Measurements from ENCODE around the gene EXOC3.

Gene EXOC3

DNA sequence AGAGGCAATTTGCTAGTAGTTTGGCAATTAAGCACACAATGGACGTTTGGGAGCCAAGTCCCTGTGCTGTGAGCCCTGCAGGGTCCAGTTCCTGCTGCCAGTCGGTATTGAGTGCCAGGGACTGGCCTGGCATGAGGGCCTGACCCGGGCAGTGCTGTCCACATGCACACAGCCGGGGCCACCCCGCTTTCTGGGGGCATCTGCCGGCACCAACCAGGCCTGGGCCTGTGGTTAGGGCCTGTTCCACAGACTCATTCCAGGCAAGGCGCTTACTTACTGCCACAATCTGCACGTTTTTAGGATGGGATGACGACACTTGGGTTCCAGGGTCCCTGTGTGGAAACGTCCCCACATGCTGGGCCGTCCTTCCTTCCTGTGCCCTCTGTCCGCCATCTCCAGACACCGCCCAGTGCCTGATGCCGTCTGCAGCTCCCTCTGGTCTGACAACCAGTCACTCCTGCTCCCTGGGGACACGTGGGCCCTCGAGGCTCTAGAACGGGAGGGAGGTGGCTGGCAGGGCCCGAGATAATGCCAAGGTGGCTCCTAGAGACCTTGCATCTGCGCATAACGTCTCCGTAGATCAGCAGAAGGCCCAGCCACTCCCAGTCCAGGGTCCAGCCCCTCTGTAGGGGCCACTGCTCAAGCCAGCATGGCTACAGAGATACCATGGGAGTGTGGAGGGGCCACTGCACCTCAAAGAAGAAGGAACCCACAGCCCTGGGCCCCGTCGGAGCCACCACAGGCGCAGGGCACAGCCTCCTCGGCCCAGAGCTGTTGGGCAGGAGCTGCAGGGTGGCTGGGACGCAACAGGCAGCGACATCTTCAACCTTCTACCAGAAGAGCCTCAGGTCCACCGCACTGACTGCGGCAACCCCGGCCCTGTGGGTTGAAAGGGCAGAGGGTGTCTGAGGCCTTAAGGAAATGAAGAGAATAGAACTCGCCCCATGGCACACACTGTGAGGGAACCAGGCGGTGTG is 56.5 kb downstream of the EXOC3 start:
- H3K9me3 ChIP-seq (ENCODE audit: severe bottlenecking) = peaks cover 2% of the 10 kb centered on the region
- peaks cover 5% of the 10 kb centered on the region for H3K27me3 ChIP-seq (ENCODE audit: insufficient read depth, low read depth, severe bottlenecking)
- DNase-seq = no peak
- TF ChIP-seq, protein P1, sequence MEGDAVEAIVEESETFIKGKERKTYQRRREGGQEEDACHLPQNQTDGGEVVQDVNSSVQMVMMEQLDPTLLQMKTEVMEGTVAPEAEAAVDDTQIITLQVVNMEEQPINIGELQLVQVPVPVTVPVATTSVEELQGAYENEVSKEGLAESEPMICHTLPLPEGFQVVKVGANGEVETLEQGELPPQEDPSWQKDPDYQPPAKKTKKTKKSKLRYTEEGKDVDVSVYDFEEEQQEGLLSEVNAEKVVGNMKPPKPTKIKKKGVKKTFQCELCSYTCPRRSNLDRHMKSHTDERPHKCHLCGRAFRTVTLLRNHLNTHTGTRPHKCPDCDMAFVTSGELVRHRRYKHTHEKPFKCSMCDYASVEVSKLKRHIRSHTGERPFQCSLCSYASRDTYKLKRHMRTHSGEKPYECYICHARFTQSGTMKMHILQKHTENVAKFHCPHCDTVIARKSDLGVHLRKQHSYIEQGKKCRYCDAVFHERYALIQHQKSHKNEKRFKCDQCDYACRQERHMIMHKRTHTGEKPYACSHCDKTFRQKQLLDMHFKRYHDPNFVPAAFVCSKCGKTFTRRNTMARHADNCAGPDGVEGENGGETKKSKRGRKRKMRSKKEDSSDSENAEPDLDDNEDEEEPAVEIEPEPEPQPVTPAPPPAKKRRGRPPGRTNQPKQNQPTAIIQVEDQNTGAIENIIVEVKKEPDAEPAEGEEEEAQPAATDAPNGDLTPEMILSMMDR (IDR thresholded peaks at IDR 0.05; ENCODE audit: low read depth, low read length) = no peak
- no peaks in the 10 kb centered on the region for H3K36me3 ChIP-seq
- no peak overlapping the region for H3K4me3 ChIP-seq (ENCODE audit: low read depth, low read length)
- H3K27ac ChIP-seq = no peak overlapping the region

DNA sequence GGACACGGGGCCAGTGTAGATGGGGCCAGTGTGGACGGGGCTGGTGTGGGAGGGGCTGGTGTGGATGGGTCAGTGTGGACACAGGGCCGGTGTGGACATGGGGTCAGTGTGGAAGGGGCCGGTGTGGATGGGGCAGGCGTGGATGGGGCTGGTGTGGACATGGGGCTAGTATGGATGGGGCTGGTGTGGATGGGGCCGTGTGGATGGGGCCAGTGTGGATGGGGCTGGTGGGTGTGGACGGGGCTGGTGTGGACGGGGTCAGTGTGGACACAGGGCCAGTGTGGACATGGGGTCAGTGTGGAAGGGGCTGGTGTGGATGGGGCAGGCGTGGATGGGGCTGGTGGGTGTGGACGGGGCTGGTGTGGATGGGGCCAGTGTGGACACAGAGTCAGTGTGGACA is 57.5 kb downstream of the EXOC3 start:
- TF ChIP-seq, protein P1 (IDR thresholded peaks at IDR 0.05; ENCODE audit: low read depth, low read length) = no peak
- Histone ChIP-seq H3K4me3 (ENCODE audit: low read depth, low read length) (no peak overlapping the region), H3K9me3 (ENCODE audit: severe bottlenecking) (peaks cover 2% of the 10 kb centered on the region), H3K36me3 (no peaks in the 10 kb centered on the region), H3K27ac (no peak overlapping the region), H3K27me3 (ENCODE audit: insufficient read depth, low read depth, severe bottlenecking) (peaks cover 5% of the 10 kb centered on the region)
- no peak for DNase-seq

DNA sequence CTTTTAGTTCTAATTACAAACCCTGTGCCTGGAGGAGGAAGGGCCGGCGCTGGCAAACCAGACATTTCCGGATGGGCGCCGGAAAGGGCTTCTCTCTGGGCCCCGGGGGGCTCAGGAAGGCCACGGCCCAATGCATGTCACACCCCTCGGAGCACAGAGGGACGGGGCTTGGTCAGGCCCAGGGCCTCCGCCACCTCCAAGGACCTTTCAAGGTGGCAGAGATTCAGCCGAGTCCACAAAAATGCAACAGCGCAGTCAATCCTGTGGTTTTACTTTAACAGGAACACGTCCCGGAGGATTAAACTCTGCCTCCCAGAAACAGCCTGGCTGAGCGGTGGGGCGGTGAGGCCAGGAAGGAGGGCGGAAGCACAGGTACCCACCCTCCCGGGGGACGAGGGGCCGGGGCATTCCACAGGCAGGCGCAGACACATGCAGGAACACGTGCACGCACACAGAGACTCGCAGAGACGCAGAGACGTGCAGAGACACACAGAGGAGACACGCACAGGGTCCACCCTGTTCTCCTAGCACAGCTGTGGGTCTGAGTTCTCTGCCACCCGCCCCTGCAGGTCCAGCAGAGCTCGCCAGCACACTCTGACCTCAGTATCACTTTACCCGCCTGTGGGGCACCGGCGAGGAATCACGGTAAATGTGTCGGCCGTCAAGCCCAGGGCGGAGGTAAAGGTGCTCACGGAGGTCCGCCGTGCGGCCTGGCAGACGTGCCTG is 58.3 kb downstream of the EXOC3 start:
- no peak for DNase-seq
- Histone ChIP-seq H3K27me3 (ENCODE audit: insufficient read depth, low read depth, severe bottlenecking) (peaks cover 8% of the 10 kb centered on the region), H3K9me3 (ENCODE audit: severe bottlenecking) (peaks cover 2% of the 10 kb centered on the region), H3K27ac (no peak overlapping the region), H3K4me3 (ENCODE audit: low read depth, low read length) (no peak overlapping the region), H3K36me3 (no peaks in the 10 kb centered on the region)
- TF ChIP-seq, protein P1 (IDR thresholded peaks at IDR 0.05; ENCODE audit: low read depth, low read length) = no peak

DNA sequence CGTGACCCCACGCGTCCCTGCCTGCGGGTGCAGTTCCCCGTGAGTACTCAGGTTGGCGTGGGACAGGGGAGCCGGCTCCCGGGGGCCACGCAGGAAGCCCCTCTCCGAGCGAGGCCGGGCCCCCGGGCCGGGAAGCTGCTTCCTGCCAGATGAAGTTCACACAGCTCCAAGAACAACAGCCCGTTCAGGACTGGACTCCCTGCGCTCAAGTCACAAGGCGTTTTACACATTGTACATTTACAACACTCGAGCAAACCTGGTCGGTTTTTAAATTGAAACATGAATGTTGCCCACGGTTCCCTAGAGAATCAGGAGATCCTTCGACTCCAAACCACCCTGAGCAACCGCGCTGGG is 58.8 kb downstream of the EXOC3 start:
- Histone ChIP-seq H3K27me3 (ENCODE audit: insufficient read depth, low read depth, severe bottlenecking) (peaks cover 7% of the 10 kb centered on the region), H3K27ac (no peak overlapping the region), H3K36me3 (no peaks in the 10 kb centered on the region), H3K9me3 (ENCODE audit: severe bottlenecking) (peaks cover 2% of the 10 kb centered on the region), H3K4me3 (ENCODE audit: low read depth, low read length) (no peak overlapping the region)
- DNase-seq = no peak
- TF ChIP-seq, protein P1 (IDR thresholded peaks at IDR 0.05; ENCODE audit: low read depth, low read length) = no peak

DNA sequence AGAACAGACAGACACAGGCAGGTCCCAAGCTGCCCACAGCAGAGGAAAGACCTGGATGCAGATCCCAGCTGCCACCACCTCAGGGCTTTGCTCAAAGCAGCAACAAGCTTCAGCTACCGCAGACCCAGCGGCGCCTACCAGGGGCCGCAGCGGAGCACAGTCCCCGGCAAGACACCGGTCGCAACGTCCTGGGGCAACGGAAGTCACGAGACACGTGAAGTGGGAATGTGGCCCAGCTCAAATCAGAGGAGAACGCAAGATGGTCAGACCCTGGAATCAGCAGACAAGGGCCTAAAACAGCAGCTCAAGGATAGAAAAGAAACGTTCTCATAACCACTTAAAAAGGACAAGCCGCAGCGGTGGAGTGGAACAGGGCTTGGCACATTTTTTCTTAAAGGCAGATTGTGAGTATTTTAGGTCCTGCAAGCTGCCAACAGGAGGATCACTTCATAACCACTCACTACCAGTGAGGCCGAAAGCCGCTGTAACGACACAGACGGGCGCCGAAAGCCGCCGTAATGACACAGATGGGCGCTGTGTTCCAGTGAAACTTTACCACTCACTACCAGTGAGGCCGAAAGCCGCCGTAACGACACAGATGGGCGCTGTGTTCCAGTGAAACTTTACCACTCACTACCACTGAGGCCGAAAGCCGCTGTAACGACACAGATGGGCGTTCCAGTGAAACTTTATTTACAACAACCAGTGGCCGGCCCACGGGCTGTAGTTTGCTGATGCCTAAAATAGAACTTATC is 59.5 kb downstream of the EXOC3 start:
- TF ChIP-seq, protein P1 (IDR thresholded peaks at IDR 0.05; ENCODE audit: low read depth, low read length) = peak; percentile 38
- no peak overlapping the region for H3K4me3 ChIP-seq (ENCODE audit: low read depth, low read length)
- H3K36me3 ChIP-seq = no peaks in the 10 kb centered on the region
- peak; percentile 41 for DNase-seq
- peaks cover 4% of the 10 kb centered on the region for H3K9me3 ChIP-seq (ENCODE audit: severe bottlenecking)
- H3K27me3 ChIP-seq (ENCODE audit: insufficient read depth, low read depth, severe bottlenecking) = peaks cover 7% of the 10 kb centered on the region
- no peak overlapping the region for H3K27ac ChIP-seq

All from WERI-Rb-1 (cell line).